Left ventricle myocardium inferior (tissue), 1 donor: Measurements from ENCODE around the gene SHISA9. TPM values are rescaled to one million over a fixed set of nuclear protein-coding genes. Genes with fewer than 3 reads are reported as not detected.

Source experiments
- DNase-seq: peaks from one replicate; pipeline ENCODE4 v3.0.0-alpha.2; 2020
- H3K27ac ChIP-seq: fragments of 200-600 bp; replicated peaks from 2 replicates; pipeline ENCODE4 v1.8.0; 2021
- H3K27me3 ChIP-seq: fragments of 200-600 bp; 2 replicates; pipeline ENCODE4 v1.8.0; 2021; ENCODE audit warnings: low read depth
- H3K36me3 ChIP-seq: fragments of 200-600 bp; 2 replicates; pipeline ENCODE4 v1.8.0; 2021
- H3K4me1 ChIP-seq: fragments of 200-600 bp; 2 replicates; pipeline ENCODE4 v1.8.0; 2021
- H3K4me3 ChIP-seq: fragments of 200-600 bp; 2 replicates; pipeline ENCODE4 v1.8.0; 2021; ENCODE audit warnings: mild to moderate bottlenecking, moderate library complexity
- H3K9me3 ChIP-seq: fragments of 200-600 bp; replicated peaks from 2 replicates; pipeline ENCODE4 v1.8.0; 2021
- intact Hi-C: fragments of 100-400 bp; cut with micrococcal nuclease; formaldehyde crosslinking; loops from one replicate; pipeline ENCODE4 v1.11.0; 2022
- total RNA-seq: library from RNA; stranded (reverse); fragmentation: NEBNext Ultra II Directional; extraction: Animal tissue kit (Norgen Biotek cat#: 25700); gene quantifications from one replicate; pipeline ENCODE4 v1.2.1, GENCODE V29; 2021
- TF ChIP-seq, protein P1 (sequence below): fragments of 200-600 bp; IDR thresholded peaks from 2 replicates; pipeline ENCODE4 v1.8.0; 2021; ENCODE audit warnings: antibody characterized with exemption, mild to moderate bottlenecking, borderline replicate concordance
- donor health status: DM: no; HTN: yes; CAD: no; lungs with severe emphysema.

The SHISA9 gene
- total RNA-seq, 1 donor from 2014 or later = 0.30 TPM

GRCh38 chr16:12958366-12958765 lies 57.0 kb downstream of the SHISA9 start:
- peaks cover 31% of the 10 kb centered on the region for H3K9me3 ChIP-seq
- no peak overlapping the region for H3K27ac ChIP-seq
- no peaks in the 10 kb centered on the region for H3K36me3 ChIP-seq
- no peaks in the 10 kb centered on the region for H3K4me1 ChIP-seq
- intact Hi-C loops = no loop called here
- peaks cover 3% of the 10 kb centered on the region for H3K27me3 ChIP-seq
- H3K4me3 ChIP-seq = no peak overlapping the region
- TF ChIP-seq, protein P1, sequence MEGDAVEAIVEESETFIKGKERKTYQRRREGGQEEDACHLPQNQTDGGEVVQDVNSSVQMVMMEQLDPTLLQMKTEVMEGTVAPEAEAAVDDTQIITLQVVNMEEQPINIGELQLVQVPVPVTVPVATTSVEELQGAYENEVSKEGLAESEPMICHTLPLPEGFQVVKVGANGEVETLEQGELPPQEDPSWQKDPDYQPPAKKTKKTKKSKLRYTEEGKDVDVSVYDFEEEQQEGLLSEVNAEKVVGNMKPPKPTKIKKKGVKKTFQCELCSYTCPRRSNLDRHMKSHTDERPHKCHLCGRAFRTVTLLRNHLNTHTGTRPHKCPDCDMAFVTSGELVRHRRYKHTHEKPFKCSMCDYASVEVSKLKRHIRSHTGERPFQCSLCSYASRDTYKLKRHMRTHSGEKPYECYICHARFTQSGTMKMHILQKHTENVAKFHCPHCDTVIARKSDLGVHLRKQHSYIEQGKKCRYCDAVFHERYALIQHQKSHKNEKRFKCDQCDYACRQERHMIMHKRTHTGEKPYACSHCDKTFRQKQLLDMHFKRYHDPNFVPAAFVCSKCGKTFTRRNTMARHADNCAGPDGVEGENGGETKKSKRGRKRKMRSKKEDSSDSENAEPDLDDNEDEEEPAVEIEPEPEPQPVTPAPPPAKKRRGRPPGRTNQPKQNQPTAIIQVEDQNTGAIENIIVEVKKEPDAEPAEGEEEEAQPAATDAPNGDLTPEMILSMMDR = no peak
- no peak for DNase-seq

DNA sequence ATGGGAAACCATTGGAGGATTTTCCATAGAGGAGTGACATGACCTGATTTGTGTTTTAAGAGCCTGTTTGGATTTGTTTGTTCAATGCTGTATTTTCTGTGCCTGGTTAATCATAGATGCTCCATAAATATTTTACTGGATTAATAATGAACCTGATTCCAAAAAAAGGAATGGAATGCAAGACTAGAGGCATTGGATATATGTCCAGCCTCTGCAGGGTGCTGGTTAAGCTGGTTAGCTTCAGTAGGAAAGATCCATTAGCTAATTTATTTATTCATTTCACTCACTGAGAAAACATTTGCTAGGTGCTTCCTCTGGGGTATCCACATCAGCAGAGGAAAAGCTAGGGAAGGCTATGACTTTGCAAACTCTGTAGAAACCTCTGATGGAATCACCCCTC lies 57.7 kb downstream of the SHISA9 start:
- no peak for DNase-seq
- H3K27me3 ChIP-seq = peaks cover 1% of the 10 kb centered on the region
- no peak overlapping the region for H3K4me3 ChIP-seq
- H3K9me3 ChIP-seq = peaks cover 31% of the 10 kb centered on the region
- no peak overlapping the region for H3K27ac ChIP-seq
- intact Hi-C loops = no loop called here
- H3K4me1 ChIP-seq = no peaks in the 10 kb centered on the region
- TF ChIP-seq, protein P1 = no peak
- no peaks in the 10 kb centered on the region for H3K36me3 ChIP-seq

GRCh38 chr16:12961626-12962025 lies 60.2 kb downstream of the SHISA9 start:
- intact Hi-C loops = no loop called here
- Histone ChIP-seq H3K27me3 (no peaks in the 10 kb centered on the region), H3K36me3 (no peaks in the 10 kb centered on the region), H3K4me3 (no peak overlapping the region), H3K27ac (no peak overlapping the region), H3K4me1 (no peaks in the 10 kb centered on the region), H3K9me3 (peaks cover 22% of the 10 kb centered on the region)
- TF ChIP-seq, protein P1 = no peak
- no peak for DNase-seq

- Histone ChIP-seq H3K27me3 (no peaks in the 10 kb centered on the region), H3K36me3 (no peaks in the 10 kb centered on the region), H3K27ac (no peak overlapping the region), H3K4me1 (no peaks in the 10 kb centered on the region), H3K9me3 (peaks cover 18% of the 10 kb centered on the region), H3K4me3 (no peak overlapping the region)
- TF ChIP-seq, protein P1 = no peak
- DNase-seq = no peak
- intact Hi-C loops = no loop called here
Observed at GRCh38 chr16:12964461-12964860, 63.1 kb downstream of the SHISA9 start.

- no peak for DNase-seq
- H3K4me3 ChIP-seq = no peak overlapping the region
- intact Hi-C loops = no loop called here
- TF ChIP-seq, protein P1 = no peak
- no peak overlapping the region for H3K27ac ChIP-seq
- H3K4me1 ChIP-seq = no peaks in the 10 kb centered on the region
- peaks cover 18% of the 10 kb centered on the region for H3K9me3 ChIP-seq
- H3K36me3 ChIP-seq = no peaks in the 10 kb centered on the region
- H3K27me3 ChIP-seq = no peaks in the 10 kb centered on the region
Observed at GRCh38 chr16:12965274-12965804, 63.9 kb downstream of the SHISA9 start.

DNA sequence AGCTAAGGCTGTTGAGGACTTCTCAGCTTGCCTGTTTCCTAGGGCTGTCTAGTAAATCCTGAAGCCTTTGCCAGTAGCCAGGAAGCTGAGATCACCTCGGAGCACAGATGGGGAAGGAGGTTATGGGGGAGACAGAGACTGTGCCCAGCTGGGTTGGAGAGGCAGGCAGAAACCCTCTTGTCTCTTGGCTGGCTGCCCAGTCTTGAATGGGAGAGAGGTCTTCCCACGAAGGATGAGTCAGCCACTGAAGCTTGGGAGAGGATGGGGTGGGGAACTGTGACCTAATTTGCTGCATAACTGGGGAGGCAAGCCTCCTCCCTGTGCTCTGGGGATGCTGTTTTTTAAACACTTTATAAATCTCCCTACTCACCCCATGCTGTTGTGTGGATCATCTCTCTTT lies 69.8 kb downstream of the SHISA9 start:
- no peak overlapping the region for H3K4me3 ChIP-seq
- TF ChIP-seq, protein P1 = no peak
- H3K9me3 ChIP-seq = no peaks in the 10 kb centered on the region
- H3K27me3 ChIP-seq = peaks cover 25% of the 10 kb centered on the region
- no peak overlapping the region for H3K27ac ChIP-seq
- H3K36me3 ChIP-seq = no peaks in the 10 kb centered on the region
- no peaks in the 10 kb centered on the region for H3K4me1 ChIP-seq
- DNase-seq = no peak
- intact Hi-C loops = no loop called here
